Activated T-cell treated with anti-CD3 and anti-CD28 coated beads, Interleukin-2, amount 50 U/mL, for 24 hours (primary cell): ENCODE results near the gene FXYD3.
A peak's percentile ranks its signal among the peaks of the same experiment; 100 is the strongest.
"Not testable (repeated sequence)": the region's sequence is repeated elsewhere in the genome, so short reads cannot be mapped to it uniquely, and the experiment has no call there.

Source experiments
- DNase-seq: peaks from one replicate; pipeline ENCODE4 v3.0.0-alpha.2; 2020
- H3K27ac Mint-ChIP-seq: 2 replicates; pipeline ENCODE4 v1.8.0; 2020; ENCODE audit warnings: mild to moderate bottlenecking, mixed read lengths
- H3K27me3 Mint-ChIP-seq: 2 replicates; pipeline ENCODE4 v1.8.0; 2020; ENCODE audit warnings: mixed read lengths
- H3K36me3 Mint-ChIP-seq: 2 replicates; pipeline ENCODE4 v1.8.0; 2020; ENCODE audit warnings: low read depth, mixed read lengths
- H3K4me1 Mint-ChIP-seq: 2 replicates; pipeline ENCODE4 v1.8.0; 2020; ENCODE audit warnings: low read depth, mixed read lengths
- H3K4me3 Mint-ChIP-seq: 2 replicates; pipeline ENCODE4 v1.8.0; 2020; ENCODE audit warnings: mild to moderate bottlenecking, moderate library complexity, mixed read lengths
- H3K9me3 Mint-ChIP-seq: 2 replicates; pipeline ENCODE4 v1.8.0; 2020; ENCODE audit warnings: mixed read lengths

Gene FXYD3

GRCh38 chr19:35144600-35145436, 29.2 kb downstream of the FXYD3 start:
- Mint-ChIP-seq H3K36me3 (no peaks in the 10 kb centered on the region), H3K4me1 (peaks cover 39% of the 10 kb centered on the region), H3K9me3 (no peaks in the 10 kb centered on the region), H3K27ac (no peak overlapping the region), H3K4me3 (no peak overlapping the region), H3K27me3 (peaks cover 6% of the 10 kb centered on the region)
- no peak for DNase-seq

- DNase-seq, result no peak
- Mint-ChIP-seq H3K9me3 (no peaks in the 10 kb centered on the region), H3K4me3 (no peak overlapping the region), H3K36me3 (no peaks in the 10 kb centered on the region), H3K27ac (no peak overlapping the region), H3K4me1 (peaks cover 27% of the 10 kb centered on the region), H3K27me3 (peaks cover 2% of the 10 kb centered on the region)
Observed at GRCh38 chr19:35146746-35147459, 31.3 kb downstream of the FXYD3 start.

- no peak for DNase-seq
- H3K4me1 Mint-ChIP-seq, result peaks cover 19% of the 10 kb centered on the region
- H3K4me3 Mint-ChIP-seq, result no peak overlapping the region
- no peaks in the 10 kb centered on the region for H3K9me3 Mint-ChIP-seq
- no peak overlapping the region for H3K27ac Mint-ChIP-seq
- no peaks in the 10 kb centered on the region for H3K27me3 Mint-ChIP-seq
- H3K36me3 Mint-ChIP-seq, result peaks cover 4% of the 10 kb centered on the region
Observed at GRCh38 chr19:35149463-35149862, 33.8 kb downstream of the FXYD3 start.

DNA sequence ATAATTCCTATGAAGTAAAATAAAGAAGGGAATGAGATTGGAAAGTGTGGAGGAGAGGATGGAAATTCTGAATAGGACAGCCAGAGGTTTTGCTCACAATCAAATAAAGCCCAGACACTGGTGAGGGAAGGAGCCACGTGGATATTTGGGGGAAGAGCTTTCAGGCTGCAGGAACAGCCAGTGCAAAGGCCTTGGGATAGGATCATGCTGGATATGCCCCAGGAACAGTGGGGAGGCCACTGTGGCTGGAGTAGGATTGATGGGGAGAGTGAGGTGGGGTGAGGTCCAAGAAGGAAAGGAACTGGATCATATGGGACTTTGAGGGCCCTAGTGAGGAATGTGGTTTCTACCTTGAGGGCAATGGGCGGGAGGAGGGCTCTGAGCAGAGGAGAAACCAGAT, 34.8 kb downstream of the FXYD3 start:
- H3K4me3 Mint-ChIP-seq, result no peak overlapping the region
- DNase-seq, result no peak
- no peak overlapping the region for H3K27ac Mint-ChIP-seq
- H3K27me3 Mint-ChIP-seq, result no peaks in the 10 kb centered on the region
- peaks cover 16% of the 10 kb centered on the region for H3K4me1 Mint-ChIP-seq
- H3K9me3 Mint-ChIP-seq, result no peaks in the 10 kb centered on the region
- H3K36me3 Mint-ChIP-seq, result peaks cover 14% of the 10 kb centered on the region

DNA sequence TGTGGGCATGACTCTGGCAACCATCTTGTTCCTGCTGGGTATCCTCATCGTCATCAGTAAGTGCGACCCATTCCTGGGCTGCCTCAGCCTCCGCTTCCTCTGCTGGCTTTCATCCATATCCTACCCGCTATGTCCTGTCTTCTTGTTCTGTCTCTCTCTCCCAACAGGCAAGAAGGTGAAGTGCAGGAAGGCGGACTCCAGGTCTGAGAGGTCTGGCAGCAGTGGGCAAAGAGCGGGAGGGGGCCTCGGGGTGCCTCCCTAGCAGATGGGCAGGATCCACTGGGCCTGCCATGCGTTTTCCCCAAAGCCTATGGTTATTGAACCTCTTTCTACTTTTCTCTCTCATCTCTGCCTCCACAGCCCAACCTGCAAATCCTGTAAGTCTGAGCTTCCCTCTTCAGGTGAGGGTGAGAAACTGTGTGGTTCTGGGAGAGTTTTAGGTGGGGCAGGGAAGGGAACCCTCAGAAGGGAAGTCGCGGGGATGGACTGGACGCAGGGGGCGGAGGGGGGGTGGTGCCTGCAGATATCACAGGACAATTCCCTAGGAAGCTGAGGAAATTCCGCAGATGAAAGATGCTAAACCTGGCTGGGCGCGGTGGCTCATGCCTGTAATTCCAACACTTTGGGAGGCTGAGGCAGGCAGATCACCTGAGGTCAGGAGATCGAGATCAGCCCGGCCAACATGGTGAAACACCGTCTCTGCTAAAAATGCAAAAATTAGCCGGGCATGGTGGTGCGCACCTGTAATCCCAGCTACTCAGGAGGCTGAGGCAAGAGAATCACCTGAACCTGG, 35.8 kb downstream of the FXYD3 start:
- H3K27me3 Mint-ChIP-seq, result no peaks in the 10 kb centered on the region
- no peak overlapping the region for H3K27ac Mint-ChIP-seq
- no peaks in the 10 kb centered on the region for H3K9me3 Mint-ChIP-seq
- peaks cover 24% of the 10 kb centered on the region for H3K36me3 Mint-ChIP-seq
- H3K4me3 Mint-ChIP-seq, result no peak overlapping the region
- no peak for DNase-seq
- peaks cover 22% of the 10 kb centered on the region for H3K4me1 Mint-ChIP-seq

DNA sequence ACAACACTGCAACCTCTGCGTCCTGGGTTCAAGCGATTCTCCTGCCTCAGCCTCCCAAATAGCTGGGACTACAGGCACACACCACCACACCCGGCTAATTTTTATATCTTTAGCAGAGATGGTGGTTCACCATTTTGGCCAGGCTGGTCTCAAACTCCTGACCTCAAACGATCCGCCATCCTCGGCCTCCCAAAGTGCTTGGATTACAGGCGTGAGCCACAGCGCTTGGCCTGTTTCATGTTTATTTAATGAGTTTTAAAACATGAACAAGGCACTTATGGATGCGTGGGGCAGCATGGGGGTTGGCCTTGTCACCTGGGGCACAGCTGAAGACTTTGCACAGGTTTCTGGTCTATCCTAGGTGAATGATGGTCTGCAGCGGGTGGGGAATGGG, 37.5 kb downstream of the FXYD3 start:
- not testable (repeated sequence) for H3K9me3 Mint-ChIP-seq, H3K27me3 Mint-ChIP-seq, DNase-seq
- H3K4me1 Mint-ChIP-seq, result peaks cover 37% of the 10 kb centered on the region
- H3K27ac Mint-ChIP-seq, result peak overlapping the region; percentile 82
- peak overlapping the region; percentile 100 for H3K4me3 Mint-ChIP-seq
- H3K36me3 Mint-ChIP-seq, result peaks cover 41% of the 10 kb centered on the region

GRCh38 chr19:35153701-35154524, 38.3 kb downstream of the FXYD3 start:
- Mint-ChIP-seq H3K4me3 (peak overlapping the region; percentile 100), H3K9me3 (no peaks in the 10 kb centered on the region), H3K4me1 (peaks cover 45% of the 10 kb centered on the region), H3K27me3 (no peaks in the 10 kb centered on the region), H3K36me3 (peaks cover 49% of the 10 kb centered on the region), H3K27ac (peak overlapping the region; percentile 100)
- peak; percentile 87 for DNase-seq

GRCh38 chr19:35154525-35155406, 39.1 kb downstream of the FXYD3 start, which contains the start of gene FXYD5:
FXYD5 (plus strand) TSS chr19:35154735; CDS start chr19:35155551, 816 bp downstream.
- Mint-ChIP-seq H3K27ac (peak within 1 kb of the TSS; percentile 100), H3K4me1 (peaks cover 53% of the 10 kb centered on the region), H3K4me3 (peak within 1 kb of the TSS; percentile 100), H3K36me3 (peaks cover 57% of the 10 kb centered on the region), H3K9me3 (no peaks in the 10 kb centered on the region), H3K27me3 (no peaks in the 10 kb centered on the region)
- DNase-seq, result peak; percentile 87

GRCh38 chr19:35155441-35155840, 39.8 kb downstream of the FXYD3 start:
- DNase-seq, result no peak
- peaks cover 53% of the 10 kb centered on the region for H3K4me1 Mint-ChIP-seq

DNA sequence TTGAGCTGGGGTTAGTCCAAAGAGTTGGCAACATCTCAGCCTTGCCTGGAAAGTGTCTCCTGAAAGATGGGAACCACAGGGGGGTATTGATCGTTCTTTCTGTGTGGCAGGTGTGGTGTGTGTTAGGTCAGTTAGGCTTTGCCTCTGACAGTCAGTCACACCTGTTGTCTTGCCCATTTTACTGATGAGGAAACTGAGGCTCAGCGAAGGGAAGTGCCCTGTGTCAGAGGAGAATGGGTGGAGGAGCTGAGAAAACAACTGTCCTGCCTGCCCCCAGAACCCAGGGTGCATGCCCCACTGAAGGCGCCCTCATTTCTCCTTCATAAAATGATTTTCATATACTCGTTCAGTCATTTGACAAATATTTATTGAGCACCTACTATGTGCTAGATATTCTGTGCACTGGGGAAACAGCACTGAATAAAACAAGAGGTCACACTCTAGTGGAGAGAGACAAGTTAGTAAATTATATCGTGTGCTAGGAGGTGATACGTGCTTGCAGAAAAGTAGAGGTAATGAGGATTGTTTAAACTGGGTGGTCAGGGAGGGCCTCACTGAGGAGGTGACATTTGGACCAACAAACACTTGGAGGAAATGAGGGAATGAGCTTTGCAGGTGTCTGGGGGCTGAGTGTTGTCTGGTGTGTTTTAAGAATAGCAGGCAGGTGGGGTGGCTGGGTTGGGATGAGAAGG, 40.5 kb downstream of the FXYD3 start:
- DNase-seq, result no peak
- peak overlapping the region; percentile 100 for H3K4me3 Mint-ChIP-seq
- peak overlapping the region; percentile 100 for H3K27ac Mint-ChIP-seq
- H3K9me3 Mint-ChIP-seq, result peaks cover under 1% of the 10 kb centered on the region
- no peaks in the 10 kb centered on the region for H3K27me3 Mint-ChIP-seq
- H3K4me1 Mint-ChIP-seq, result peaks cover 57% of the 10 kb centered on the region
- H3K36me3 Mint-ChIP-seq, result peaks cover 71% of the 10 kb centered on the region

More at GRCh38 chr19:35155441-35155840, 39.8 kb downstream of the FXYD3 start:
- Mint-ChIP-seq H3K27ac (peak overlapping the region; percentile 100), H3K36me3 (peaks cover 64% of the 10 kb centered on the region), H3K9me3 (no peaks in the 10 kb centered on the region), H3K27me3 (no peaks in the 10 kb centered on the region), H3K4me3 (peak overlapping the region; percentile 100)

- Mint-ChIP-seq H3K4me3 (peak overlapping the region; percentile 100), H3K36me3 (peaks cover 76% of the 10 kb centered on the region), H3K4me1 (peaks cover 61% of the 10 kb centered on the region), H3K27me3 (no peaks in the 10 kb centered on the region), H3K27ac (peak overlapping the region; percentile 100), H3K9me3 (peaks cover 4% of the 10 kb centered on the region)
- no peak for DNase-seq
Observed at GRCh38 chr19:35156673-35157014, 41.0 kb downstream of the FXYD3 start.

DNA sequence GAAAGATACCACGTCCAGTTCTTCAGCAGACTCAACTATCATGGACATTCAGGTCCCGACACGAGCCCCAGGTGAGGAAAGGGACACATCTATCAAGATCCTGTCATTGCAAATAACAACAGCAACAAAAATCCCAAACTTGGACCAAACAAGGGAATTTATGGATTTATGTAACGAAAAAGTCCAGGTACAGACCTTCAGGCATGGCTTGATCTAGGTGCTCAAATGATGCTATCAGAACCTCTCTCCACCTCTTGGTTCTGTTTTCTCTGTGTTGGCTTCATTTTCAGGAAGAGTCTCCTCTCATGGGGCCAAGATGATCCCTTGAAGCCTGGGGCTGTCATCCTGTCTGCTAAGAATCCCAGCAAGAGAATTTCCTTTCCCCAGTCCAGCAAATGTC, 41.8 kb downstream of the FXYD3 start:
- DNase-seq, result no peak
- Mint-ChIP-seq H3K36me3 (peaks cover 84% of the 10 kb centered on the region), H3K4me1 (peaks cover 64% of the 10 kb centered on the region), H3K4me3 (peak overlapping the region; percentile 100), H3K9me3 (peaks cover 9% of the 10 kb centered on the region), H3K27ac (peak overlapping the region; percentile 100), H3K27me3 (no peaks in the 10 kb centered on the region)

- Mint-ChIP-seq H3K4me3 (no peak overlapping the region), H3K27ac (peak overlapping the region; percentile 100), H3K36me3 (peaks cover 100% of the 10 kb centered on the region), H3K4me1 (peaks cover 63% of the 10 kb centered on the region), H3K9me3 (peaks cover 21% of the 10 kb centered on the region), H3K27me3 (no peaks in the 10 kb centered on the region)
- DNase-seq, result no peak
Observed at GRCh38 chr19:35159606-35160005, 44.0 kb downstream of the FXYD3 start.
